Endothelial cell of umbilical vein (primary cell): ENCODE data around the gene SMYD4. TPM values are rescaled to one million over a fixed set of nuclear protein-coding genes. Genes with fewer than 3 reads are reported as not detected.

Experiments used
- BruUV-seq: library from RNA; stranded (reverse); fragments of 400-500 nt; replicated peaks from 2 replicates; lab custom pipeline; 2021; lab: Mats Ljungman, UMichigan
- CTCF ChIA-PET: fragments of 300-600, 350-600 bp; sonication (Branson Sonifier 250); formaldehyde crosslinking; loops from one replicate; lab custom pipeline; 2021; ENCODE audit warnings: antibody characterized with exemption, inconsistent platforms; lab: Charles Lee
- POLR2A ChIA-PET: fragments of 300-600, 350-600 bp; sonication (Branson Sonifier 250); formaldehyde crosslinking; loops from one replicate; lab custom pipeline; 2021; ENCODE audit warnings: antibody characterized with exemption, inconsistent platforms; lab: Charles Lee
- DNase-seq: peaks from one replicate; pipeline ENCODE4 v3.0.0-alpha.2; 2011; ENCODE audit warnings: low read depth, low spot score
- FAIRE-seq: peaks from 2 replicates; lab custom pipeline; 2011; peaks lifted over from hg19 to GRCh38; lab: Jason Lieb, UNC
- H2AFZ ChIP-seq: 2 replicates; pipeline ENCODE4 v1.6.0; 2012; ENCODE audit warnings: low read depth, low read length, control low read depth, inconsistent platforms
- H3K27ac ChIP-seq: 2 replicates; pipeline ENCODE4 v1.5.1; 2011; ENCODE audit warnings: low read depth, mild to moderate bottlenecking, control low read depth, low read length, moderate library complexity; ENCODE audit not compliant: insufficient read depth
- H3K27me3 ChIP-seq, 2 experiments: 2 replicates each; pipeline versions ENCODE4 v1.6.0 to v1.6.1; 2011; ENCODE audit warnings: low read length in 2 of 2, mixed read lengths in 1 of 2; ENCODE audit not compliant: control insufficient read depth in 2 of 2, insufficient read depth in 2 of 2
- H3K36me3 ChIP-seq, 2 experiments: 2 replicates in 1 of 2; 3 replicates in 1 of 2; pipeline ENCODE4 v1.5.1; 2011; ENCODE audit warnings: low read length in 2 of 2, mild to moderate bottlenecking in 1 of 2, moderate library complexity in 1 of 2; ENCODE audit not compliant: control insufficient read depth in 2 of 2, insufficient read depth in 2 of 2; ENCODE audit errors: extremely low read depth in 1 of 2
- H3K4me1 ChIP-seq: 3 replicates; pipeline ENCODE4 v1.5.1; 2011; ENCODE audit warnings: mild to moderate bottlenecking, low read length; ENCODE audit not compliant: control insufficient read depth, insufficient read depth; ENCODE audit errors: extremely low read depth
- H3K4me2 ChIP-seq: 2 replicates; pipeline ENCODE4 v1.6.1; 2011; ENCODE audit warnings: low read length, control low read depth, mixed read lengths; ENCODE audit not compliant: insufficient read depth
- H3K4me3 ChIP-seq, 3 experiments: fragments of 200-600 bp in 1 of 3; sonication (generic), shearing (Covaris generic) in 1 of 3; replicated peaks in 1 of 3; 2 replicates each; pipeline ENCODE4 v1.5.1; 2011 to 2016; ENCODE audit warnings: control low read depth in 3 of 3, low read length in 3 of 3, mild to moderate bottlenecking in 2 of 3, inconsistent platforms in 1 of 3, low read depth in 1 of 3, moderate library complexity in 1 of 3; ENCODE audit not compliant: insufficient read depth in 1 of 3
- H3K79me2 ChIP-seq: 2 replicates; pipeline ENCODE4 v1.6.0; 2012; ENCODE audit warnings: low read length, inconsistent platforms; ENCODE audit not compliant: control insufficient read depth, insufficient read depth
- H3K9ac ChIP-seq: replicated peaks from 2 replicates; pipeline ENCODE3; 2011; ENCODE audit warnings: low read length, control low read depth; ENCODE audit not compliant: insufficient read depth; ENCODE audit errors: extremely low read depth
- H3K9me1 ChIP-seq: replicated peaks from 3 replicates; pipeline ENCODE4 v1.6.0; 2011; ENCODE audit warnings: mild to moderate bottlenecking, low read length; ENCODE audit not compliant: control insufficient read depth, insufficient read depth; ENCODE audit errors: extremely low read depth
- H3K9me3 ChIP-seq: replicated peaks from 2 replicates; pipeline ENCODE4 v1.5.1; 2012; ENCODE audit warnings: low read length, inconsistent platforms; ENCODE audit not compliant: control insufficient read depth, insufficient read depth
- H4K20me1 ChIP-seq: replicated peaks from 2 replicates; pipeline ENCODE3; 2011; ENCODE audit warnings: mild to moderate bottlenecking, low read length; ENCODE audit not compliant: control insufficient read depth, insufficient read depth; ENCODE audit errors: extremely low read depth
- EZH2 ChIP-seq: IDR thresholded peaks from 2 replicates; pipeline ENCODE4 v1.6.1; 2012; ENCODE audit warnings: borderline replicate concordance, low read depth, mild to moderate bottlenecking, moderate library complexity, low read length, inconsistent platforms; ENCODE audit not compliant: severe bottlenecking
- FOS ChIP-seq: IDR thresholded peaks from 2 replicates; pipeline ENCODE4 v1.6.1; 2011; ENCODE audit warnings: mild to moderate bottlenecking, low read length, moderate library complexity, borderline replicate concordance; ENCODE audit not compliant: insufficient read depth
- GATA2 ChIP-seq: IDR thresholded peaks from 2 replicates; pipeline ENCODE4 v1.7.0; 2011; ENCODE audit warnings: low read depth, mild to moderate bottlenecking, moderate library complexity, mixed read lengths, low read length; ENCODE audit not compliant: insufficient read length, insufficient read depth
- JUN ChIP-seq: IDR thresholded peaks from 2 replicates; pipeline ENCODE4 v1.6.1; 2011; ENCODE audit warnings: borderline replicate concordance, low read depth; ENCODE audit not compliant: insufficient read length, insufficient read depth
- MYC ChIP-seq: IDR thresholded peaks from one replicate; pipeline ENCODE4 v1.6.1; 2011; ENCODE audit warnings: mild to moderate bottlenecking, low read depth, low read length
- POLR2A ChIP-seq: IDR thresholded peaks from 2 replicates; pipeline ENCODE4 v1.6.1; 2012; ENCODE audit warnings: low read depth, mild to moderate bottlenecking, control low read depth, low read length
- POLR2AphosphoS5 ChIP-seq: IDR thresholded peaks from 2 replicates; pipeline ENCODE4 v1.6.1; 2012; ENCODE audit warnings: low read depth, mild to moderate bottlenecking, control low read depth, low read length, moderate library complexity; ENCODE audit not compliant: insufficient read depth
- dilution Hi-C: fragments of 300-500 bp; cut with MboI; formaldehyde crosslinking; loops from one replicate; pipeline ENCODE4 v1.15.0; 2019; ENCODE audit warnings: low sequenced_read_pairs; ENCODE audit not compliant: extremely low pct_ligation_motif_present
- intact Hi-C: fragments of 100-400 bp; cut with micrococcal nuclease; formaldehyde crosslinking; loops from one replicate; pipeline ENCODE4 v1.10.0; 2022
- polyA plus RNA-seq, 4 experiments: library from polyadenylated mRNA; depleted of rRNA in 3 of 4; stranded (reverse) in 3 of 4; unstranded in 1 of 4; fragments of >200 nt; gene quantifications; 2 replicates each; pipeline versions ENCODE4 v1.2.1 to v1.2.3, GENCODE V29; 2011 to 2012; ENCODE audit warnings: missing spikeins in 1 of 4
- total RNA-seq: library from RNA; stranded (reverse); gene quantifications from 2 replicates; pipeline ENCODE4 v1.2.3, GENCODE V29; 2021
- TF ChIP-seq, protein P1 (sequence below), 2 donors: IDR thresholded peaks; 1 replicate in 1 of 2; 2 replicates in 1 of 2; pipeline ENCODE4 v1.5.1; 2011; ENCODE audit warnings: low read length in 2 of 2, mild to moderate bottlenecking in 2 of 2, moderate library complexity in 2 of 2, control low read depth in 1 of 2, inconsistent platforms in 1 of 2, low read depth in 1 of 2; ENCODE audit not compliant: insufficient read depth in 1 of 2; ENCODE audit errors: extremely low read depth in 1 of 2
- TF ChIP-seq, protein P2 (sequence below): IDR thresholded peaks from 2 replicates; pipeline ENCODE4 v1.6.1; 2011; ENCODE audit not compliant: insufficient read depth, insufficient read length

The SMYD4 gene
- total and polyA plus RNA-seq, 2 donors (not counting 3 experiments of a cell fraction or from before 2014, with no cell fraction given) = 6.0 to 14.6 TPM

DNA sequence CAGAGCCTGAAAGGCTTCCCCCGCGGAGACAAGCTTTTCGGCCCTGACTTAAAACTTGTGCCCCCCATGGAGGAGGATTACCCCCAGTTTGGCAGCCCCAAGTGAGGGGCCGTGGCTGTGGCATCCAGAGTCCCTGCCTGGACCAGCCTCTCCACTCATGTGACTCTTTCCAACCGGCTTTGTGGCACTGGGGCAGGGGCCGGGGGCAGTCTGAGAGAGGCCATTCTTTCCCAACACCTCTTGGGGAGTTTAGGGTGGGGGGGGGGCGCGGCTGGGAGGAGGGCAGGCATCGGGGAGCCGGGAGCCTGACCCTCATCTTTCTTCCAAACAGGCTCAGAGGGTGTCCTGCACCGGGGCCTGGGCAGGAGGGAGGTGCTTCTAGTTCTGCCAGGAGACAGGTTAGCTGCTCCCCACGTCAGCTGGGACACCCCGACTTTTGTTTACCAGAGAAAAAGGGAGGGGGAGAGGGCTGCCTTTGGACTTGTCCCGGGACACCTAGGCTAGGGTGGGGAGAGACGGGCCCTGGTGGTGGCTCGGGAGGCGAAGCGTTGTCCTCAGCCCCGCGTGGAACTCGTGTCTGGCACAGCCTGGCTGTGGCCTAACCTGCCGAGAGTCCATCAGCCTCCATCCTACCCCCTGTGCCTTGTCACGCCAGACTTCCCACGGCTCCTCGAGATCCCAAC lies 75.1 kb downstream of the SMYD4 start:
- no peak for DNase-seq
- no peak overlapping the region for H3K4me2 ChIP-seq
- no peaks in the 10 kb centered on the region for H3K36me3 ChIP-seq
- H2AFZ ChIP-seq = no peak overlapping the region
- no peaks in the 10 kb centered on the region for H4K20me1 ChIP-seq
- H3K9me3 ChIP-seq = no peaks in the 10 kb centered on the region
- TF ChIP-seq FOS (no peak), JUN (no peak), POLR2A (no peak), MYC (no peak), POLR2AphosphoS5 (no peak), GATA2 (no peak), EZH2 (no peak)
- TF ChIP-seq, protein P1, sequence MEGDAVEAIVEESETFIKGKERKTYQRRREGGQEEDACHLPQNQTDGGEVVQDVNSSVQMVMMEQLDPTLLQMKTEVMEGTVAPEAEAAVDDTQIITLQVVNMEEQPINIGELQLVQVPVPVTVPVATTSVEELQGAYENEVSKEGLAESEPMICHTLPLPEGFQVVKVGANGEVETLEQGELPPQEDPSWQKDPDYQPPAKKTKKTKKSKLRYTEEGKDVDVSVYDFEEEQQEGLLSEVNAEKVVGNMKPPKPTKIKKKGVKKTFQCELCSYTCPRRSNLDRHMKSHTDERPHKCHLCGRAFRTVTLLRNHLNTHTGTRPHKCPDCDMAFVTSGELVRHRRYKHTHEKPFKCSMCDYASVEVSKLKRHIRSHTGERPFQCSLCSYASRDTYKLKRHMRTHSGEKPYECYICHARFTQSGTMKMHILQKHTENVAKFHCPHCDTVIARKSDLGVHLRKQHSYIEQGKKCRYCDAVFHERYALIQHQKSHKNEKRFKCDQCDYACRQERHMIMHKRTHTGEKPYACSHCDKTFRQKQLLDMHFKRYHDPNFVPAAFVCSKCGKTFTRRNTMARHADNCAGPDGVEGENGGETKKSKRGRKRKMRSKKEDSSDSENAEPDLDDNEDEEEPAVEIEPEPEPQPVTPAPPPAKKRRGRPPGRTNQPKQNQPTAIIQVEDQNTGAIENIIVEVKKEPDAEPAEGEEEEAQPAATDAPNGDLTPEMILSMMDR (IDR thresholded peaks at IDR 0.05; ENCODE audit: extremely low read depth in 1 of 2, insufficient read depth in 1 of 2, low read depth in 1 of 2, low read length in 2 of 2) = no peak
- TF ChIP-seq, protein P2, sequence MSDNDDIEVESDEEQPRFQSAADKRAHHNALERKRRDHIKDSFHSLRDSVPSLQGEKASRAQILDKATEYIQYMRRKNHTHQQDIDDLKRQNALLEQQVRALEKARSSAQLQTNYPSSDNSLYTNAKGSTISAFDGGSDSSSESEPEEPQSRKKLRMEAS = no peak
- H3K9me1 ChIP-seq = no peaks in the 10 kb centered on the region
- no peak overlapping the region for H3K4me3 ChIP-seq
- H3K27ac ChIP-seq = no peak overlapping the region
- no peaks in the 10 kb centered on the region for H3K79me2 ChIP-seq
- peaks cover 4% of the 10 kb centered on the region for H3K4me1 ChIP-seq
- intact Hi-C loops = no loop called here
- POLR2A ChIA-PET = no interaction called here
- dilution Hi-C loops = no loop called here
- FAIRE-seq = no peak
- H3K27me3 ChIP-seq = no peaks in the 10 kb centered on the region
- CTCF ChIA-PET = interaction anchor here (1.0 to 1.5 kb wide), 3 partner anchors 9 to 34 kb away, joined by 5 read pairs; no protein-coding TSS in a partner anchor
- H3K9ac ChIP-seq = no peak overlapping the region
- no TSS peak for BruUV-seq
